Erythroblast (primary cell): ENCODE results near the gene TCF23.
"Not testable (repeated sequence)": the region's sequence is repeated elsewhere in the genome, so short reads cannot be mapped to it uniquely, and the experiment has no call there.

Source experiments
- GATA1 ChIP-seq: IDR thresholded peaks from 2 replicates; pipeline ENCODE4 v1.6.1; 2011; ENCODE audit warnings: low read depth, mild to moderate bottlenecking, control low read depth, low read length, moderate library complexity
- POLR2A ChIP-seq: IDR thresholded peaks from 2 replicates; pipeline ENCODE4 v1.6.1; 2011; ENCODE audit warnings: mild to moderate bottlenecking, low read length

- TF ChIP-seq POLR2A, GATA1: not testable (repeated sequence)
Observed at GRCh38 chr2:27110603-27111352, 38.0 kb upstream of the TCF23 start.
